OCI-LY1 (cell line): ENCODE results near the gene OGG1.

Source experiments
- H2AFZ ChIP-seq: fragments of 200-600 bp; sonication (generic), shearing (Covaris generic); 2 replicates; pipeline ENCODE4 v1.6.0; 2014; ENCODE audit warnings: antibody characterized with exemption, mild to moderate bottlenecking, low read length
- H3F3A ChIP-seq: fragments of 200-600 bp; sonication (generic), shearing (Covaris generic); 2 replicates; pipeline ENCODE4 v1.6.0; 2014; ENCODE audit warnings: mild to moderate bottlenecking, antibody characterized with exemption, low read length, moderate library complexity; ENCODE audit not compliant: insufficient read depth
- H3K27ac ChIP-seq: fragments of 200-600 bp; sonication (generic); 2 replicates; pipeline ENCODE4 v1.5.1; 2014; ENCODE audit warnings: low read length, mixed run types, mild to moderate bottlenecking, low read depth; ENCODE audit not compliant: poor library complexity, severe bottlenecking
- H3K27me3 ChIP-seq: fragments of 200-600 bp; sonication (generic); 2 replicates; pipeline ENCODE4 v1.6.0; 2014; ENCODE audit warnings: antibody characterized with exemption, mild to moderate bottlenecking, low read length, moderate library complexity; ENCODE audit not compliant: insufficient read depth
- H3K36me3 ChIP-seq: fragments of 200-600 bp; sonication (generic); 2 replicates; pipeline ENCODE4 v1.6.1; 2014; ENCODE audit warnings: mild to moderate bottlenecking, antibody characterized with exemption, low read length, moderate library complexity, mixed read lengths; ENCODE audit not compliant: insufficient read depth
- H3K4me1 ChIP-seq: fragments of 200-600 bp; sonication (generic); 2 replicates; pipeline ENCODE4 v1.5.1; 2014; ENCODE audit warnings: mild to moderate bottlenecking, low read length, moderate library complexity; ENCODE audit not compliant: insufficient read depth, severe bottlenecking
- H3K4me2 ChIP-seq: fragments of 200-600 bp; sonication (generic), shearing (Covaris generic); 2 replicates; pipeline ENCODE4 v1.6.1; 2014; ENCODE audit warnings: low read length
- H3K4me3 ChIP-seq: fragments of 200-600 bp; sonication (generic); 2 replicates; pipeline ENCODE4 v1.5.1; 2014; ENCODE audit warnings: low read length, low read depth, mild to moderate bottlenecking, mixed read lengths; ENCODE audit not compliant: poor library complexity, severe bottlenecking
- H3K79me2 ChIP-seq: fragments of 200-600 bp; shearing (Covaris generic); 2 replicates; pipeline ENCODE4 v1.6.1; 2016; ENCODE audit warnings: mixed run types, low read length, mixed read lengths; ENCODE audit not compliant: insufficient read depth
- H3K9ac ChIP-seq: fragments of 200-600 bp; sonication (generic), shearing (Covaris generic); 2 replicates; pipeline ENCODE4 v1.6.1; 2014; ENCODE audit warnings: mild to moderate bottlenecking, low read length, mixed read lengths
- H3K9me2 ChIP-seq: fragments of 200-600 bp; sonication (generic), shearing (Covaris generic); 2 replicates; pipeline ENCODE4 v1.6.1; 2014; ENCODE audit warnings: low read depth, mild to moderate bottlenecking, low read length, mixed read lengths
- H3K9me3 ChIP-seq: fragments of 200-600 bp; shearing (Covaris generic); 2 replicates; pipeline ENCODE4 v1.6.1; 2014; ENCODE audit warnings: low read length, mixed read lengths
- H4K20me1 ChIP-seq: fragments of 200-600 bp; sonication (generic), shearing (Covaris generic); 2 replicates; pipeline ENCODE4 v1.6.0; 2016; ENCODE audit warnings: mild to moderate bottlenecking, low read length; ENCODE audit not compliant: insufficient read depth
- EZH2 ChIP-seq: fragments of 200-600 bp; sonication (generic), shearing (Covaris generic); IDR thresholded peaks from 2 replicates; pipeline ENCODE4 v1.8.0; 2017; ENCODE audit warnings: borderline replicate concordance, mixed run types, mild to moderate bottlenecking, antibody characterized with exemption, low read length, moderate library complexity, mixed read lengths
- TF ChIP-seq, protein P1 (sequence below): fragments of 200-600 bp; sonication (generic), shearing (Covaris generic); IDR thresholded peaks from 2 replicates; pipeline ENCODE4 v1.5.1; 2017; ENCODE audit warnings: mild to moderate bottlenecking, antibody characterized with exemption, low read length, moderate library complexity, mixed read lengths

Gene OGG1

GRCh38 chr3:9730657-9731205, 19.0 kb upstream of the OGG1 start:
- H3K9ac ChIP-seq = peak overlapping the region; percentile 47
- no peak for TF ChIP-seq EZH2
- TF ChIP-seq, protein P1, sequence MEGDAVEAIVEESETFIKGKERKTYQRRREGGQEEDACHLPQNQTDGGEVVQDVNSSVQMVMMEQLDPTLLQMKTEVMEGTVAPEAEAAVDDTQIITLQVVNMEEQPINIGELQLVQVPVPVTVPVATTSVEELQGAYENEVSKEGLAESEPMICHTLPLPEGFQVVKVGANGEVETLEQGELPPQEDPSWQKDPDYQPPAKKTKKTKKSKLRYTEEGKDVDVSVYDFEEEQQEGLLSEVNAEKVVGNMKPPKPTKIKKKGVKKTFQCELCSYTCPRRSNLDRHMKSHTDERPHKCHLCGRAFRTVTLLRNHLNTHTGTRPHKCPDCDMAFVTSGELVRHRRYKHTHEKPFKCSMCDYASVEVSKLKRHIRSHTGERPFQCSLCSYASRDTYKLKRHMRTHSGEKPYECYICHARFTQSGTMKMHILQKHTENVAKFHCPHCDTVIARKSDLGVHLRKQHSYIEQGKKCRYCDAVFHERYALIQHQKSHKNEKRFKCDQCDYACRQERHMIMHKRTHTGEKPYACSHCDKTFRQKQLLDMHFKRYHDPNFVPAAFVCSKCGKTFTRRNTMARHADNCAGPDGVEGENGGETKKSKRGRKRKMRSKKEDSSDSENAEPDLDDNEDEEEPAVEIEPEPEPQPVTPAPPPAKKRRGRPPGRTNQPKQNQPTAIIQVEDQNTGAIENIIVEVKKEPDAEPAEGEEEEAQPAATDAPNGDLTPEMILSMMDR = no peak
- no peaks in the 10 kb centered on the region for H3K9me2 ChIP-seq
- peak overlapping the region; percentile 72 for H3K4me2 ChIP-seq
- H3K79me2 ChIP-seq = peaks cover 19% of the 10 kb centered on the region
- H3K27ac ChIP-seq = no peak overlapping the region
- peaks cover 21% of the 10 kb centered on the region for H3K4me1 ChIP-seq
- peak overlapping the region; percentile 91 for H3K4me3 ChIP-seq
- H3K9me3 ChIP-seq = no peaks in the 10 kb centered on the region
- peaks cover 27% of the 10 kb centered on the region; the same call in 1 of the 2 replicates for H3K36me3 ChIP-seq
- H4K20me1 ChIP-seq = no peaks in the 10 kb centered on the region
- H2AFZ ChIP-seq = no peak overlapping the region
- no peaks in the 10 kb centered on the region for H3F3A ChIP-seq
- no peaks in the 10 kb centered on the region for H3K27me3 ChIP-seq

DNA sequence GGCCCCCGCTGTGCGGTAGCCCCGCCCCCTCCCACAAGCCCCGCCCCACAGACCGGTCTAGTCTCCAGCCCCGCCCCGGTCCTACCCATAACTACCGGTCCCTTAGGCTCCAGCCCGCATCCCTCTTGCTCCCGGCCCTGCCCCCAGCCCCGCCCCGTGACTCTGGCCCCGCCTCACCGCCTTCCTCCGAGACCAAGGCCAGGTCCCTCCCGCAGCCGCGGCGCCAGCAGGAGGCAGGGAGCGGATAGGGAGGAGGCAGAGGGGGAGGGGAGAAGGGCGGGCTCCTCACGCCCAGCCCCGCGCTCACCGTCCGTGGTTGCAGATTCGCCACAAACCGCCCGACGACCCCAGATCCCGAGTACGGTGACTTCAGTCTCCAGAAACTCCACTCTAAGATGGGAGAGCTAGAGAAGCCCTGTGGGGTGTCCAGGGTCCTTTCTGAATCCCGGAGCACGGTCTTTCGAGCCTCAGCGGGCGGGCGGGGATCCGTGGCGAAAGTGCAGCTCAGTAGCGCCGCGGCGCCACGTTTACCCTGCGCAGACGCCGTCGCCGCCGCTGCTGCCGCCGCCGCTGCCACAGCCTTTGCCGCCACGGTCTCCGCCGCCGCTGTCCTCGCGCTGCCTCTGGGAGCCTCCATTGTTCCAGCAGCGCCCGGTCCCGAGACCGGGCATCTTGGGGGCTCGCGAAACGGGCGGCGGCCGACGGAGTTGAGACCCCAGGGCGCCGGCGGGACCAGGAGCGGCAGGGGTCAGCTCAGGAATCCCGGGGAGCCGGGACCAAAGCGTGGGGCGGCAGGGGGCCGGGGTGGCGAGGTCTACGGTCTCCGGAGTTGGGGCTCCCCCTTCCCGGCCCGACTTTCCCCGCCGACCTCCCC, 18.3 kb upstream of the OGG1 start, which contains the start of gene BRPF1:
TSS of gene BRPF1 (plus strand) at position 530 of the 874 bp plus-strand sequence. CDS start 2,406 bp downstream, outside the sequence.
- Histone ChIP-seq H3K9ac (peak within 1 kb of the TSS; percentile 91), H3K36me3 (peaks cover 30% of the 10 kb centered on the region), H3K27me3 (no peaks in the 10 kb centered on the region), H3K27ac (peak within 1 kb of the TSS; percentile 71), H3K4me1 (peaks cover 21% of the 10 kb centered on the region), H2AFZ (no peak within 1 kb of the TSS), H4K20me1 (no peaks in the 10 kb centered on the region), H3K4me2 (peak within 1 kb of the TSS; percentile 95), H3F3A (no peaks in the 10 kb centered on the region), H3K9me3 (no peaks in the 10 kb centered on the region), H3K4me3 (peak within 1 kb of the TSS; percentile 91), H3K79me2 (peaks cover 19% of the 10 kb centered on the region), H3K9me2 (no peaks in the 10 kb centered on the region)
- TF ChIP-seq EZH2 = no peak

- Histone ChIP-seq H3F3A (no peaks in the 10 kb centered on the region), H3K27me3 (no peaks in the 10 kb centered on the region), H3K27ac (no peak overlapping the region), H3K36me3 (peaks cover 38% of the 10 kb centered on the region), H3K4me3 (peak overlapping the region; percentile 91), H4K20me1 (no peaks in the 10 kb centered on the region), H3K9me3 (no peaks in the 10 kb centered on the region), H3K9ac (peak overlapping the region; percentile 91), H2AFZ (no peak overlapping the region), H3K4me1 (peaks cover 21% of the 10 kb centered on the region), H3K9me2 (no peaks in the 10 kb centered on the region), H3K79me2 (peaks cover 19% of the 10 kb centered on the region), H3K4me2 (peak overlapping the region; percentile 95)
- TF ChIP-seq, protein P1 = no peak
- no peak for TF ChIP-seq EZH2
These were observed 17.5 kb upstream of the OGG1 start for GRCh38 chr3:9732080-9732739.
